Activated CD8-positive, alpha-beta memory T cell treated with anti-CD3 and anti-CD28 coated beads, Interleukin-2, amount 50 U/mL, for 48 hours (primary cell): ENCODE measurements around the gene GID8.
"Not testable (repeated sequence)": the region's sequence is repeated elsewhere in the genome, so short reads cannot be mapped to it uniquely, and the experiment has no call there.

Experiments used
- DNase-seq: peaks from one replicate; pipeline ENCODE4 v3.0.0-alpha.2; 2020

Gene GID8

GRCh38 chr20:62905536-62906117 lies 32.3 kb upstream of the GID8 start:
- DNase-seq, result no peak

DNA sequence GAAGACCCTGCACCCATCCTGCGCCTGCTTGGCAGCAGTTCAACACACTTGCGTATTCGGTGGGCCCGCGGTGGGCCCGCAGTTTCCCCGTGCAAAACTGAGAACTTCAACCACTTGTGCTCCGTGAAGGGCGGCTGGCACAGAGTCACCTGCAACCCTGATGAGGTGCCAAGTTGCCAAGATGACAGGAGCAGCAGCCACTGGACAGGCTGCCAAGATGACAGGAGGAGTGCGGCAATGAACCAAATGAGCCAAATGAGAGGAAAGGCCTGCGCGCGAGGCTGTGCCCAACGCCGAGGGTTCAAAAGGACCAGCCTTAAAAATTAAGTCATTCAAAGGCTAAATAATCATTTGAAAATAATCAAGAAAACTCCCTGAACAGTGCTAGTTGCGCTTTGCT lies 31.7 kb upstream of the GID8 start:
- DNase-seq, result no peak

DNA sequence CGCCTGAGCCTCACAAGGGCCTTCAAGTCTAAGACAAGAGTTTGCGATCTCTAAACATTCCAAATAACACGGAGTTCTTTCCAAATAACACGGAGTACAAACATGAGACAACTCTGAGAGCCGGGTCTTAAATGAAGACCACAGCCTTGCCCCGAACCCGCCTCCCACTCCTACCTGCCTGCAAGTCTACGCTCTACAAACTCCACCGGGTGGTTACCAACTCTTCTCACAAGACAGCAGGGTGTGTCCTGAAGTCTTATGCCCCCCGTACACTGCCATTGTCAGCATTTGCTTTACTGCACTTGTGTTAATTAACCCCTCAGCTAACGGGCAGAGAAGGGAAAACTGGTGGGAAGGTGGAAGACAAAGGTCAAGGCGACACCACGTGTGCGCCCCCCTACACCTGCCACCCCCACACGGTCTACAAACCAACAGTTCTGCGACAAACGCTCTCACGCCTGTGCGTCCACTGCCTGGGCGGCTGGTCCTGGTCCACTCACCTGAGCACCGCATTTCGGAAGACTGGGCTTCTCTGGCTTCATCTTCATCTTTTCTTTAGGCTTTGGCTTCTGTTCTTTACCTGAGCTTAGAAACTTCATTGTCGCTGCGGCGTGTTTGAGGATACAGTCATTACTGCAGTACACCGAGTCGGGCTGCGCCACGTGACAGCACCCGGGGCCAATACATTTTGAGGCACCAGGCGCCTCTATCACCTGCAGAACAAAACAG lies 31.1 kb upstream of the GID8 start:
- DNase-seq, result no peak

- peak; percentile 72 for DNase-seq
Observed at GRCh38 chr20:62907384-62908317, 30.3 kb upstream of the GID8 start.

DNA sequence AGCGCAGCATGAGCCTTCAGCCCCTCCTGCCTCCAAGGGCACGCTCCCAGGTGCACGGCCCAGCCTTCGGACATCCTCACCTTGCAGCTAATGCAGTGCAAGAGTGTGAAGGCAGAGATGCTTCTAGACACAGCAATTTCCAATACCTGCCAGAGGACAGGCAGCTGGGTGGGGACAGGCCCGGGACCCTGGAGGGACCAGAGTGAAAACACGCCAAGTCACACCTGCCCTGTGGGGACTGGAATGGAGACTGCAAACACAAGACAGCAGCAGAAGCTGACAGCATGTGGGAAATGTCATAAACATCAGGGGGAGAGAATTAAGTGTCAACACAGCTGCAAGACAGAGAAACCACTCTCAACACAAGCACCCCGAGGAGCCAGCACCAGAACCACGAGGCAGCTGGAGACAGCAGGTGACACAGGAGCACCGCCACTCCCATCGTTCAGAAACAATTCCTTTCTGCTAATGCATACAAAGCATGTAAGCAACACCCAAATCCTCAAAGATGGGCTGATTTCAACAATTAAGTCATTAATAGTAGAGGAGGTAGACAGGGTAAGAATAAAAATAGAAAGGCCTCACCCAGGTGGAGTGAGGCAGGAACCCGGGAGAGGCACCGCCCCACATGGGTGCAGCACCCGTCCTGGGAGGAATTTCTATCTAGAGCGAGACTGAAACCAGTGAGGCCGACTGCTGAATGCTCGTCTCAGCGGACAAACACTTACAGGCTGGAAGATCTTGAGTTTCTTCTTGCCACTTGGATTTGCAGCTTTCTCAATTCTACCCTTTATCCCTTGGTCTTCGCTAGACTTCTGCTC lies 28.8 kb upstream of the GID8 start:
- DNase-seq, result no peak

DNA sequence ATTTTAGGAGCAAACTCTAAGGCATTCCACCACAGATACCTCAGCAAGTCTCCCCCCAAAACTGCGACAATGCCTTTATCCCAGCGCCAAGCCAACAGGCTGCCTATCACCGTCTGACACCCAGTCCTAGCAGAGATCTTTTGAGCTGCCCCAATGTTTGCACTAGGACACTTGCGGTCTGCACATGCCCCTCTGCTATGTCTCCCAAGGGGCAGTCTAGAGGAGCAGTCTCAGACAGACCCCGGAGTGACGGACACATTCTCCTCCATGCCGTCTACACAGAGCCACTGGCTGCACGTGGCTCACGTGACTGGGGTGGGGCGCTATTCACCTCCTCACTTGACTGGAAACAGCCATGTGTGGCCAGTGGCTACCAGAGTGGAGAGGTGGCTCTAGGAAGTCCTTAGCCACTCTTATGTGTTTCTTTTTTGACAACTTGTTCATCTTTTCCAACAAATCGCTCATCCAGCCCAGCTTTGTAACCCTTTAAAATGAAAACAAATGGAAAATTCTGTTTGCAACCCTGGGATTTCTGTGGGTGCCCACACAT lies 27.7 kb upstream of the GID8 start:
- no peak for DNase-seq

DNA sequence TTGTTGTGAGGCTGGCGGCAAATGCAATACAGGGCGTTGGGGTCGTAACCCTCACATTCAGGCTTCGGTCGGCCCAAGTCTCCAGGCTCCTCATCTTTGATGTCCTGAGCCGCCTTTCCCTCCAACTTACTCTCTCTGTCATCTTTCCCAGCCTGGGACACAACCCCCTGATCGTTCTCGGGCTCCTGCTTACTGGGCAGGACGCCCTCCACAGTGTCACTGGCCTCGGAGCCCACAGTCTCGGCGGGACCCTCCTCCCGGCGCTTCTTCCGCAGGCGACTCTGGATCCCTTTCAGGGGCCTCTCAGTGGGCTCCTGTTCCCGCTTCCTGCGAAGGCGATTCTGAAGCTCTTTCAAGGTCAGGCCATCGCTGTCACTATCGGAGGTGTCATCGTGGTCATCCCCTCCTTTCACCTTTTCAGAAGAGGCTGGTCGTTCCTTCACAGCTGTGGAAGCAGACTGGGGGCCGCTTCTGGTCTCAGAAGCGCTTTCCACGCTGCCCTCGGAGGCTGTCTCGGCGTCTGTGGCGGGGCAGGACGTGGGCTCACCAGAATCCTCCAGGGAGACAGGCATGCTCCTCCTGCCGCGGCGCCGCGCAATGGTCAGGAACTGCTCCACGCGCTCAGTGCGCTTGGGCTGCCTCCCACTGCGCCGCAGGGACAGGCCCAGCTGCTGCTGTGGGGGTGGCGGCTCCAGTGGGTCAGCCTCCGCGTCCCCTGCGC lies 27.0 kb upstream of the GID8 start:
- DNase-seq, result no peak

GRCh38 chr20:62911701-62912280 lies 26.2 kb upstream of the GID8 start:
- DNase-seq, result no peak

- DNase-seq, result no peak
Observed at GRCh38 chr20:62913043-62913630, 24.8 kb upstream of the GID8 start.

GRCh38 chr20:62914436-62914835 lies 23.5 kb upstream of the GID8 start:
- DNase-seq, result no peak

DNA sequence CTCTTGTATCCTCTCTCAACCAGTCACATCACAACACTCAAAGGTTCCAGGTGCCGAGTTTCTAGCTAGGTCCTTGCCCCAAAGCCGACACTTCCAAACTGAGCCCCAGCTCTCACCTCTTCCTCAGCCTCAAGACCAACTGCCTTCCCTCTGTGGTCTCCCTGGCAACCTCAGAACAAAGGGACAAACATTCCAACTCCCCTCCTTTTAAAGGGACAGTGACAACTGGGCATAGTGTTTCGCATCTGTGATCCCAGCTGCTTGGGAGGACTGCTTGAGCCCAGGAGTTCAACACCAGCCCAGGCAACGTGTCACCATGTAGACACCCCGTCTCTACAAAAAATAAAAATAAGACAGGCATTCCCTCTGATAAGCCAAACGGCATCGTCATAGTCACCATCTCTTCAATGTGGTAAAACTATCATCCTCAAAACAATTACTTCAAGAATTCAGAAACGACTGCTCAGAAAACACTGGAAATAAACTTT lies 22.9 kb upstream of the GID8 start:
- no peak for DNase-seq

GRCh38 chr20:62916703-62917476 lies 21.1 kb upstream of the GID8 start:
- DNase-seq, result no peak

GRCh38 chr20:62917720-62918119 lies 20.2 kb upstream of the GID8 start:
- DNase-seq, result no peak

- DNase-seq, result no peak
Observed at GRCh38 chr20:62918147-62918546, 19.8 kb upstream of the GID8 start.

DNA sequence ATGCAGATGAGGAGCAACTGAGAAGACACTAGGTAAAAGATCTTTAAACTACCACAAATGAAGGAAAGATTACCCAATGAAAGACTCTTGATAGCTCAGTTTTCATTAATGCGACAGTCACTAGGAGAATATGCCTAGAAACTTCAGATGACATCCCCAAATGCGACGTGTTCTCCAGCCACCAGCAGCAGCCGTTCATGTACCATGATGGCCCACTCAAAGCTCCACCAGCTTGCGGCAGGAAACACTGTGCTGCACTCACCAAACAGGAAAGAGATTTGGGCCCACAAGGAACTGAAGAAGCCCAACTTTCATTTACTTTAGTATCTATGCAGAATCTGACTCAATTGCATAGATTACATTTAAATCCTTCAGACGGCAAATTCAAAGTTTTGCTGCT lies 19.1 kb upstream of the GID8 start:
- DNase-seq, result peak; percentile 72

- DNase-seq, result no peak
Observed at GRCh38 chr20:62920039-62920645, 17.8 kb upstream of the GID8 start.

- peak; percentile 80 for DNase-seq
Observed at GRCh38 chr20:62921119-62921687, 16.7 kb upstream of the GID8 start.

DNA sequence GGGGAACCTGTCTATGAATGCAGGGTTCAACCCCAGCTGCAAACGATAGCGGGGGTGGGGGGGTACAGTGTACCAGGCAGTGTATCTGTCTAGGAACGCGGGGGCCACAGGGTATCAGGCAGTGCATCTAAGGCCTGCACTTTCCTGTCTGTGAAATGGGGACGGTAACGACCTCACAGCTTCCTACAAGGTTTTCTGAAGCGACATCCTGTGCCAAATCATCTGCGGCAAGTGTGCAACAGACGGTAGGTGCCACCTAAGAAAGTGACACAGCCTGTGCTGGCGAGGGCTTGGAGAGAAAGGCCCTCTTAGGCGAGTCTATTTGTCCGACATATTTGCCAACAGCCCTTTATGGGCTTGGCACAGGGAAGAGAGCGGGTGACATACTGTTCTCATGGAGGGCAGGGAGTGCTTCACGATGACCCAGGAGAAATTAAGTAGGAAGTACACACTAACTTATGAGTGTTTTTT lies 15.5 kb upstream of the GID8 start:
- DNase-seq, result peak; percentile 68

DNA sequence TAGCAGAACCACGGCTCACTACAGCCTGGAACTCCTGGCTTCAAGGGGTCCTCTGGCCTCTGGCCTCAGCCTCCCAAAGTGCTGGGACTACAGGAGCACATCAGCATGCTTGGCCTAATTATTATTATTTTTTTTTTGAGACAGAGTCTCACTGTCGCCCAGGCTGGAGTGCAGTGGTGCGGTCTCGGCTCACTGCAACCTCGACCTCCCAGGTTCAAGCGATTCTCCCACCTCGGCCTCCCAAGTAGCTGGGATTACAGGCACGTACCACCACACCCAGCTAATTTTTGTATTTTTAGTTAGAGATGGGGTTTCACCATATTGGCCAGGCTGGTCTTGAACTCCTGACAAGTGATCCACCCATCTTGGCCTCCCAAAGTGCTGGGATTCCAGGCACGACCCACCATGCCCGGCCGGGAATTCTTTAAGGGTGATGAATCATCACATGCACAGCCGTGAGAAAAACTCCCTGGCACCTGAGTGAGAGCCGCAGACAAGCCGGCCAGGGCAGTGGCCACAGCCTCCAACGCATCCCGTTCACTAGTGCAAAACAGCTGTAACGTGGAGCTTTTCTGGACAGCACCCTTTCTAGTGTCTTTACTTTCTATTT lies 14.8 kb upstream of the GID8 start:
- DNase-seq, result not testable (repeated sequence)
